Measurements from ENCODE around the gene DUSP5. TPM values are rescaled to one million over a fixed set of nuclear protein-coding genes. Genes with fewer than 3 reads are reported as not detected.

The DUSP5 gene
- total RNA-seq, 2 experiments from 2014 or later: 64.3 to 66.2 TPM

DNA sequence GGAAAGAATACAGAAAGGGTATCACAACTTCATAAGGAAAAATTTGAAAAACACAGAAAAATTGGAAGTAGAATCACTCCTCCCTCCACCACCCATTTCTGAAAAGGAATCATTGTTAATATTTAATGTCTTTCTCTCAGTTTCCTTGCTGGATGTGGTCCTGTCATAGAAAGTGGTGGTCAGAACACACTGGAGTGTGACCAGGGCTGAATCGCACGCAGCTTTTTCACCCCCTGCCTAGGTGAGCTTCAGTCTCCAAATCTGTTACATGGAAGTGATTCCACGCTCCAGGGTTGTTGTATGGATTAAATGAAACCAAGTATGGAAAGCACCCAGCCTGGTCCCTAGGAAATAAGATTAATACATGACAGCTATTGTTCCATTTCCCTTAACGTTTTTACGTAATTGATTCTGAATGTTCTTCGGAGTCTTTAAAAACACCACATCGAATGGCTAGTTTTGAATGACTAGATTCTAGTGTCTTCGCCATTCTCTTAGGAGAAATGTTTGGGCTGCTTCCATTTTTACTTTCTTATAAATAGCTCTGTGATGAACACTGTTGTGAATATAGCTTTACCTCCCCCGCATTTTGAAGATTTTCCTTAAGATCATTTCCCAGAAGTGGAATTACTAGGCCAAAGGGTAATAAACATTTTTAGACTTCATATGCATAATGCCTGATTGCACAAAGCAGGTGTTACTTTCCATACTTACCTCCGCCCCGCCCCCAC is 10.9 kb upstream of the DUSP5 start:
- Mint-ChIP-seq H3K27me3 (peaks cover 6% of the 10 kb centered on the region), H3K27ac (no peak overlapping the region), H3K36me3 (ENCODE audit: low read depth) (no peaks in the 10 kb centered on the region), H3K4me3 (no peak overlapping the region), H3K9me3 (no peaks in the 10 kb centered on the region), H3K4me1 (ENCODE audit: low read depth) (no peaks in the 10 kb centered on the region)
- ChIA-PET CTCF (no interaction called here), POLR2A (no interaction called here)
- DNase-seq (no peak), ATAC-seq (ENCODE audit: poor library complexity) (no peak)
- Histone ChIP-seq H3K9me3 (ENCODE audit: control insufficient read depth in 1 of 2, insufficient read depth in 1 of 2, low read length in 2 of 2) (no peaks in the 10 kb centered on the region), H3K4me1 (ENCODE audit: insufficient read depth, low read length) (no peaks in the 10 kb centered on the region), H3K4me3 (ENCODE audit: low read length) (no peak overlapping the region), H3K27me3 (ENCODE audit: control insufficient read depth in 1 of 2, insufficient read depth in 2 of 2, low read length in 2 of 2) (no peaks in the 10 kb centered on the region), H3K36me3 (ENCODE audit: insufficient read depth, low read length) (no peaks in the 10 kb centered on the region), H3K27ac (ENCODE audit: low read depth in 1 of 2, low read length in 2 of 2) (no peak overlapping the region)
- TF ChIP-seq CTCF (IDR thresholded peaks at IDR 0.05): no peak
- intact Hi-C loops (cut with DNase I, micrococcal nuclease): no loop called here

GRCh38 chr10:110487411-110488331 is 10.0 kb upstream of the DUSP5 start:
- TF ChIP-seq CTCF (IDR thresholded peaks at IDR 0.05): no peak
- Mint-ChIP-seq H3K4me3 (no peak overlapping the region), H3K9me3 (no peaks in the 10 kb centered on the region), H3K4me1 (ENCODE audit: low read depth) (no peaks in the 10 kb centered on the region), H3K27me3 (peaks cover 6% of the 10 kb centered on the region), H3K27ac (no peak overlapping the region), H3K36me3 (ENCODE audit: low read depth) (no peaks in the 10 kb centered on the region)
- Histone ChIP-seq H3K27ac (ENCODE audit: low read depth in 1 of 2, low read length in 2 of 2) (no peak overlapping the region), H3K4me3 (ENCODE audit: low read length) (no peak overlapping the region), H3K4me1 (ENCODE audit: insufficient read depth, low read length) (no peaks in the 10 kb centered on the region), H3K9me3 (ENCODE audit: control insufficient read depth in 1 of 2, insufficient read depth in 1 of 2, low read length in 2 of 2) (no peaks in the 10 kb centered on the region), H3K36me3 (ENCODE audit: insufficient read depth, low read length) (no peaks in the 10 kb centered on the region), H3K27me3 (ENCODE audit: control insufficient read depth in 1 of 2, insufficient read depth in 2 of 2, low read length in 2 of 2) (no peaks in the 10 kb centered on the region)
- CTCF ChIA-PET: no interaction called here
- DNase-seq (no peak), ATAC-seq (ENCODE audit: poor library complexity) (no peak)
- intact Hi-C loops (cut with DNase I, micrococcal nuclease): no loop called here
- POLR2A ChIA-PET: no interaction called here

DNA sequence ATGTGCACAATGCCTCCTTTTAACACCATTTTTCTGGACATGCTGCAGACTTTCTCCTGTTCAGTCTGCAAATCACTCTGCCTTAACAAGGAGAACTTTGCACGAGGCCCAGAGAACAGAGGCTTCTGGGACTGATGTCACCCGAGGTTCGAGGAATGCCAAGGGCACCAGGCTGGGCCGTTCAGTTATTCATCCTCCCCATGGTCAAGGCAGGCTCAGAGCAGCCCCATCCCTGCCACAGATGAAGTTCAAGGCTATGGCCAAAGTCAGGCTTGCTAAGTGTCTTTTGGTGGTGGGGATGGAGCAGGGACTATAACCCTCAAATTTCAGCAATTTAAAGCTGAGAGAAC is 9.4 kb upstream of the DUSP5 start:
- Mint-ChIP-seq H3K4me1 (ENCODE audit: low read depth) (no peaks in the 10 kb centered on the region), H3K36me3 (ENCODE audit: low read depth) (no peaks in the 10 kb centered on the region), H3K4me3 (no peak overlapping the region), H3K27ac (no peak overlapping the region), H3K9me3 (no peaks in the 10 kb centered on the region), H3K27me3 (peaks cover 6% of the 10 kb centered on the region)
- Histone ChIP-seq H3K4me3 (ENCODE audit: low read length) (no peak overlapping the region), H3K27ac (ENCODE audit: low read depth in 1 of 2, low read length in 2 of 2) (no peak overlapping the region), H3K9me3 (ENCODE audit: control insufficient read depth in 1 of 2, insufficient read depth in 1 of 2, low read length in 2 of 2) (no peaks in the 10 kb centered on the region), H3K36me3 (ENCODE audit: insufficient read depth, low read length) (no peaks in the 10 kb centered on the region), H3K27me3 (ENCODE audit: control insufficient read depth in 1 of 2, insufficient read depth in 2 of 2, low read length in 2 of 2) (no peaks in the 10 kb centered on the region), H3K4me1 (ENCODE audit: insufficient read depth, low read length) (no peaks in the 10 kb centered on the region)
- CTCF ChIA-PET: no interaction called here
- no peak for ATAC-seq (ENCODE audit: poor library complexity)
- intact Hi-C loops (cut with DNase I, micrococcal nuclease): no loop called here
- no peak for DNase-seq
- no peak for TF ChIP-seq CTCF (IDR thresholded peaks at IDR 0.05)
- POLR2A ChIA-PET: no interaction called here
